Measurements from ENCODE around the gene DUOXA2. TPM values are rescaled to one million over a fixed set of nuclear protein-coding genes. Genes with fewer than 3 reads are reported as not detected.
"Not testable (repeated sequence)": the region's sequence is repeated elsewhere in the genome, so short reads cannot be mapped to it uniquely, and the experiment has no call there.

The DUOXA2 gene
- total RNA-seq, 2 experiments from 2014 or later: not detected

DNA sequence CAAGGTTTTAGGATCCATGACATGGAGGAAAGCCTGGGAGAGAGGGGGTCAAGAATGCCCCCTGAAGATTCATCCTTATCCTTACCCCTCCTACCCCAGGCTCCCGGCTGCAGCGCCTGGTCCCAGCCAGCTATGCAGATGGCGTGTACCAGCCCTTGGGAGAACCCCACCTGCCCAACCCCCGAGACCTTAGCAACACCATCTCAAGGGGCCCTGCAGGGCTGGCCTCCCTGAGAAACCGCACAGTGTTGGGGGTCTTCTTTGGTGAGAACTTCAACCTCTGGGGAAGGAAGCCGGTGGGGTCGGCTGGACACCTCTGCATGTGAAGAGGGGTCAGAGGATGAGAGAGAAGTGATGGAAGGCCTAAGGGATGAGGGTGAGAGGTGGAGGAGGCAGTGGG lies 19.9 kb downstream of the DUOXA2 start:
- ChIA-PET POLR2A (interaction anchor here (1.3 kb wide), 1 partner anchor 29 kb away, joined by 3 read pairs; no protein-coding TSS in a partner anchor), CTCF (interaction anchor here (7.9 kb wide), 1 partner anchor 14 kb away, joined by 65 read pairs; no protein-coding TSS in a partner anchor)
- Mint-ChIP-seq H3K27me3 (peaks cover 34% of the 10 kb centered on the region), H3K27ac (no peak overlapping the region), H3K36me3 (no peaks in the 10 kb centered on the region), H3K9me3 (no peaks in the 10 kb centered on the region), H3K4me1 (ENCODE audit: low read depth) (peaks cover 12% of the 10 kb centered on the region), H3K4me3 (no peak overlapping the region)
- intact Hi-C loops (cut with micrococcal nuclease): no loop called here
- DNase-seq: no peak

GRCh38 chr15:45134682-45135604 lies 20.8 kb downstream of the DUOXA2 start:
- peaks cover 12% of the 10 kb centered on the region for H3K4me1 Mint-ChIP-seq (ENCODE audit: low read depth)
- DNase-seq: peak; percentile 43
- no peaks in the 10 kb centered on the region for H3K36me3 Mint-ChIP-seq
- ChIA-PET CTCF (interaction anchor here (0.7 to 7.9 kb wide), 5 partner anchors 8 to 320 kb away, joined by 3 to 65 read pairs (median 3); no protein-coding TSS in a partner anchor), POLR2A (no interaction called here)
- peaks cover 33% of the 10 kb centered on the region for H3K27me3 Mint-ChIP-seq
- peak overlapping the region; percentile 49 for H3K4me3 Mint-ChIP-seq
- no peak overlapping the region for H3K27ac Mint-ChIP-seq
- intact Hi-C loops (cut with micrococcal nuclease): no loop called here
- no peaks in the 10 kb centered on the region for H3K9me3 Mint-ChIP-seq

DNA sequence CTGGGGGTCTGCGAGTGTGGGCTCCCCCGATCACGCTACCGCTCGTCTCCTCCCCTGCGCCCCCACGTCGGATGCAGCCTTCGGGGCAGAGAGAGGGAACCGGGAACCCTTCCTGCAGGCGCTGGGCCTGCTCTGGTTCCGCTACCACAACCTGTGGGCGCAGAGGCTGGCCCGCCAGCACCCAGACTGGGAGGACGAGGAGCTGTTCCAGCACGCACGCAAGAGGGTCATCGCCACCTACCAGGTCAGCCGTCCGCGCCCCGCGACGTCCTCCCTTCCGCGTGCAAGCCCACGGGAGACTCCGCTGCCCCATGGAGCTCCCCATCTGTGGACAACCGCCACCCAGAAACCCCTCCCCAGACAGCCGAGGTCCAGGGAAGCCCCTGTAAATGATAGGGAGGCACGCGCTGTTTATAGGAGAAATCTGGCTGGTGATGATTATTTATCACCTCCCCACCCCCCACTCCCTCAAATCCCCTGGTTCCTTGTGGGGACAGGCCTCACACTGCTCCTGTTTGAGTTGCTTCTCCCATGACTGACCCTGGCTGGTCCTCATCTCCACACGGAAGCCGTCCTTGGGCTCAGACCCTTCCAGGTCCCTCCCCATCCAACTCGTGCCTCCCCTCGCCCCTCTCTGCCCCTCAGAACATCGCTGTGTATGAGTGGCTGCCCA lies 21.7 kb downstream of the DUOXA2 start:
- H3K27ac Mint-ChIP-seq; DNase-seq; H3K36me3 Mint-ChIP-seq; H3K9me3 Mint-ChIP-seq; POLR2A ChIA-PET; intact Hi-C loops (cut with micrococcal nuclease): not testable (repeated sequence)
- Mint-ChIP-seq H3K4me1 (ENCODE audit: low read depth) (peaks cover 12% of the 10 kb centered on the region), H3K4me3 (peak overlapping the region; percentile 16), H3K27me3 (peaks cover 28% of the 10 kb centered on the region)
- CTCF ChIA-PET: interaction anchor here (1.0 to 7.9 kb wide), 3 partner anchors 16 to 87 kb away, joined by 3 to 65 read pairs (median 3); no protein-coding TSS in a partner anchor

DNA sequence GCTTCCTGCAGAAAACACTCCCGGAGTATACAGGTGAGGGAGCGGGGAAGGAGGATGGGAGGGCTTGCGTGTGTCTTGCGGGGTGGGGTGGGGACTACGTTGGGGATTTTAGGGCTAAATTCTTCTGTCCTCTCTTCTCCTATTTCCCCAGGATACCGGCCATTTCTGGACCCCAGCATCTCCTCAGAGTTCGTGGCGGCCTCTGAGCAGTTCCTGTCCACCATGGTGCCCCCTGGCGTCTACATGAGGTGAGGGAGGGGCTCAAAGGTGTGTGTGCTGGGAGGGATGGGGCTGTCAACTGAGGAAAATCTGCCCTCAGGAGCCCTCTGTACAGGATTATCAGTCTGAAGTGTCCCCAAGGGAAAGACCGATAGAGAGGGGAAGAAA lies 22.2 kb downstream of the DUOXA2 start:
- peaks cover 28% of the 10 kb centered on the region for H3K27me3 Mint-ChIP-seq
- peaks cover 12% of the 10 kb centered on the region for H3K4me1 Mint-ChIP-seq (ENCODE audit: low read depth)
- H3K9me3 Mint-ChIP-seq: no peaks in the 10 kb centered on the region
- intact Hi-C loops (cut with micrococcal nuclease): no loop called here
- peak overlapping the region; percentile 16 for H3K4me3 Mint-ChIP-seq
- no peaks in the 10 kb centered on the region for H3K36me3 Mint-ChIP-seq
- ChIA-PET CTCF (interaction anchor here (1.0 to 7.9 kb wide), 2 partner anchors 17 to 86 kb away, joined by 3 to 65 read pairs; no protein-coding TSS in a partner anchor), POLR2A (no interaction called here)
- no peak for DNase-seq
- no peak overlapping the region for H3K27ac Mint-ChIP-seq

DNA sequence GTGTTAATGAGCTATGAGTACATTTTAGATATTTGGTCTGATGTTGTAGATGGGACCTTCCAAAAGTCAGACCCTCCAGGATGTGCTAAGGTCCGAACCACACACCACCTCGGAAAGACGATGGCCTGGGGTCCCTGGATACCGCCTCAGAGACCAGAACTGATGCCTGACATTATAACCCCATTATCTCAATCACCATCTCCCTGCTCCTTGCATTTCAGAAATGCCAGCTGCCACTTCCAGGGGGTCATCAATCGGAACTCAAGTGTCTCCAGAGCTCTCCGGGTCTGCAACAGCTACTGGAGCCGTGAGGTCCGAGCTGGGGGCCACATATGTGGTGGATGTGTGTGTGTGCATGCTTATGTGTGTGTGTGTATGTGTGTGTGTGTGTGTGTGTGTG lies 23.6 kb downstream of the DUOXA2 start:
- Mint-ChIP-seq H3K4me3 (no peak overlapping the region), H3K36me3 (no peaks in the 10 kb centered on the region), H3K27ac (no peak overlapping the region), H3K27me3 (peaks cover 26% of the 10 kb centered on the region), H3K9me3 (no peaks in the 10 kb centered on the region), H3K4me1 (ENCODE audit: low read depth) (peaks cover 12% of the 10 kb centered on the region)
- intact Hi-C loops (cut with micrococcal nuclease): no loop called here
- CTCF ChIA-PET: interaction anchor here (0.6 to 1.9 kb wide), 5 partner anchors 9 to 25 kb away, joined by 3 to 7 read pairs (median 4); no protein-coding TSS in a partner anchor
- DNase-seq: no peak
- POLR2A ChIA-PET: interaction anchor here (0.6 kb wide), 2 partner anchors 24 to 27 kb away, joined by 3 to 4 read pairs; no protein-coding TSS in a partner anchor

GRCh38 chr15:45138814-45139765 lies 25.0 kb downstream of the DUOXA2 start:
- ChIA-PET CTCF (interaction anchor here (1.3 to 1.9 kb wide), 3 partner anchors 13 to 21 kb away, joined by 4 to 7 read pairs (median 5); no protein-coding TSS in a partner anchor), POLR2A (interaction anchor here (0.7 kb wide), 1 partner anchor 13 kb away, joined by 3 read pairs; no protein-coding TSS in a partner anchor)
- H3K9me3 Mint-ChIP-seq: no peaks in the 10 kb centered on the region
- DNase-seq: no peak
- H3K4me1 Mint-ChIP-seq (ENCODE audit: low read depth): peaks cover 12% of the 10 kb centered on the region
- peaks cover 19% of the 10 kb centered on the region for H3K27me3 Mint-ChIP-seq
- no peaks in the 10 kb centered on the region for H3K36me3 Mint-ChIP-seq
- intact Hi-C loops (cut with micrococcal nuclease): no loop called here
- H3K4me3 Mint-ChIP-seq: no peak overlapping the region
- no peak overlapping the region for H3K27ac Mint-ChIP-seq

- H3K4me3 Mint-ChIP-seq: no peak overlapping the region
- DNase-seq: no peak
- intact Hi-C loops (cut with micrococcal nuclease): no loop called here
- H3K27ac Mint-ChIP-seq: no peak overlapping the region
- ChIA-PET POLR2A (no interaction called here), CTCF (interaction anchor here (1.5 kb wide), 1 partner anchor 22 kb away, joined by 5 read pairs; no protein-coding TSS in a partner anchor)
- no peaks in the 10 kb centered on the region for H3K36me3 Mint-ChIP-seq
- H3K27me3 Mint-ChIP-seq: peaks cover 12% of the 10 kb centered on the region
- peaks cover 10% of the 10 kb centered on the region for H3K4me1 Mint-ChIP-seq (ENCODE audit: low read depth)
- no peaks in the 10 kb centered on the region for H3K9me3 Mint-ChIP-seq
Measured at GRCh38 chr15:45139770-45140169, 25.6 kb downstream of the DUOXA2 start.

DNA sequence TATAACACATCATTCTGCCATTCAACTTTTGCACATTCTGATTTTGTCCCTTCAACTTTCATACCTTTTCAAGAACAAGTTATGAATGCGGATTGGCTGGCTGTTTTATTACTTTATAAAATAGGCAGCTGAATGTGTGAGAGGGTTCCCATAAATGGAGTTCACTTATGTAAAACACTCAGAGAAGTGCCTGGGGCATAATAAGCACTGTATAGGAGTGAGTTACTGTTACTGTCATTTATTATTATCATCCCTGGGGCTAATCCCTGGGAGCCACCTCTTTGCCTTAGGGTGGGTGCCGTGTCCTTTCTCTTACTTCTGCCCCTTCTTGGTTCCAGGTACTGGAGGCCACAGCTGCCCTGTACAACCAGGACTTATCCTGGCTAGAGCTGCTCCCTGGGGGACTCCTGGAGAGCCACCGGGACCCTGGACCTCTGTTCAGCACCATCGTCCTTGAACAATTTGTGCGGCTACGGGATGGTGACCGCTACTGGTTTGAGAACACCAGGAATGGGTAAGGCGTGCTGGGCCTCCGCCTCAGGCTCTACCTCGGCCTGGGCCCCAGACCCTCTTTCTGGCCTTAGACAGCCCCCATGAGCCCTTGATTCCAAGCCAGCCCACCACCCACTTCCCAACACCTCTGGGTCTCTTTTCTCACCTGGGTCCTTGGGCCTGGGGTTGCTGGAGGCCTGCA lies 26.6 kb downstream of the DUOXA2 start:
- CTCF ChIA-PET: interaction anchor here (1.0 to 1.5 kb wide), 2 partner anchors 22 to 23 kb away, joined by 5 read pairs; no protein-coding TSS in a partner anchor
- Mint-ChIP-seq H3K27me3 (peaks cover 10% of the 10 kb centered on the region), H3K36me3 (no peaks in the 10 kb centered on the region), H3K4me3 (no peak overlapping the region), H3K9me3 (no peaks in the 10 kb centered on the region), H3K27ac (no peak overlapping the region), H3K4me1 (ENCODE audit: low read depth) (peaks cover 8% of the 10 kb centered on the region)
- intact Hi-C loops (cut with micrococcal nuclease): no loop called here
- POLR2A ChIA-PET: no interaction called here
- no peak for DNase-seq

- ChIA-PET POLR2A (no interaction called here), CTCF (interaction anchor here (1.0 to 1.1 kb wide), 3 partner anchors 11 to 23 kb away, joined by 3 to 5 read pairs (median 3); partner anchors contain the start of gene DUOX1)
- Mint-ChIP-seq H3K4me3 (no peak overlapping the region), H3K36me3 (no peaks in the 10 kb centered on the region), H3K27me3 (peaks cover 6% of the 10 kb centered on the region), H3K9me3 (no peaks in the 10 kb centered on the region), H3K4me1 (ENCODE audit: low read depth) (peaks cover 4% of the 10 kb centered on the region), H3K27ac (no peak overlapping the region)
- intact Hi-C loops (cut with micrococcal nuclease): no loop called here
- DNase-seq: no peak
Measured at GRCh38 chr15:45141386-45141785, 27.3 kb downstream of the DUOXA2 start.

DNA sequence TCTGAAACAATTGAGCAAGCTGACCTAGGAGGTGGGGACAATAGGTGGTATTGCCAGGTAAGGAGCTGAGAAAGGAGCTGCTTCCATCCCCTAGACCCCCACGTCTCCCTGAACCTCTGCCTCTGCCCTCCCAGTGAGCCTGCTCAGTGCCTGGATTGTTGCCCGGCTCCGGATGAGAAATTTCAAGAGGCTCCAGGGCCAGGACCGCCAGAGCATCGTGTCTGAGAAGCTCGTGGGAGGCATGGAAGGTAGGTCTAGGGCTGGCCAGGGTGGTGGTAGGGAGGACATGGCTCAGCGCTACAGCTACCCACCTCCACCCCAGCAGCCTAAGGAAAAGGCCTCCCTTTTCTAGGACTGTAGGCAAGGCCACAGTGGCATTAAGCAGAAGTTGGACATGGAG lies 28.9 kb downstream of the DUOXA2 start:
- H3K36me3 Mint-ChIP-seq: no peaks in the 10 kb centered on the region
- no peak for DNase-seq
- intact Hi-C loops (cut with micrococcal nuclease): no loop called here
- CTCF ChIA-PET: interaction anchor here (0.9 to 1.9 kb wide), 2 partner anchors 13 to 25 kb away, joined by 3 to 6 read pairs; no protein-coding TSS in a partner anchor
- H3K27ac Mint-ChIP-seq: no peak overlapping the region
- no peak overlapping the region for H3K4me3 Mint-ChIP-seq
- peaks cover 1% of the 10 kb centered on the region for H3K27me3 Mint-ChIP-seq
- POLR2A ChIA-PET: no interaction called here
- no peaks in the 10 kb centered on the region for H3K9me3 Mint-ChIP-seq
- no peaks in the 10 kb centered on the region for H3K4me1 Mint-ChIP-seq (ENCODE audit: low read depth)

DNA sequence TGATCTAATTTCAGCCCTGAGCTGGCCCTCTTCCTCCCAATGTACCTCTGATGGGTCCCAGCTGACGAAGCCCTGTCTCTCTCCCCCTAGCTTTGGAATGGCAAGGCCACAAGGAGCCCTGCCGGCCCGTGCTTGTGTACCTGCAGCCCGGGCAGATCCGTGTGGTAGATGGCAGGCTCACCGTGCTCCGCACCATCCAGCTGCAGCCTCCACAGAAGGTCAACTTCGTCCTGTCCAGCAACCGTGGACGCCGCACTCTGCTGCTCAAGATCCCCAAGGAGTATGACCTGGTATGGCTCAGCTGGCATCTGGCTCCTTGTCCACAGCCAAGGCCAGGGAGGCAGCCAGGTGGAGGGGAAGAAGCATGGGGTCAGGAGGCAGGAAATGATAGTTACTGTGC lies 29.8 kb downstream of the DUOXA2 start:
- H3K9me3 Mint-ChIP-seq: no peaks in the 10 kb centered on the region
- H3K36me3 Mint-ChIP-seq: no peaks in the 10 kb centered on the region
- ChIA-PET CTCF (interaction anchor here (1.9 kb wide), 1 partner anchor 26 kb away, joined by 6 read pairs; no protein-coding TSS in a partner anchor), POLR2A (no interaction called here)
- no peak overlapping the region for H3K4me3 Mint-ChIP-seq
- no peak overlapping the region for H3K27ac Mint-ChIP-seq
- no peaks in the 10 kb centered on the region for H3K4me1 Mint-ChIP-seq (ENCODE audit: low read depth)
- intact Hi-C loops (cut with micrococcal nuclease): no loop called here
- no peaks in the 10 kb centered on the region for H3K27me3 Mint-ChIP-seq
- no peak for DNase-seq

Measured in activated CD4-positive, alpha-beta memory T cell treated with anti-CD3 and anti-CD28 coated beads for 36 hours (primary cell).